Measurements from ENCODE around the gene PDSS2. TPM values are rescaled to one million over a fixed set of nuclear protein-coding genes. Genes with fewer than 3 reads are reported as not detected.

Gene PDSS2
- polyA plus RNA-seq, 1 of the 3 experiments (the other 2 are of a cell fraction) = 5.6 TPM

- H3K27ac ChIP-seq (ENCODE audit: low read depth in 2 of 2, low read length in 1 of 2) = no peak overlapping the region
- no peaks in the 10 kb centered on the region for H3K9me2 ChIP-seq
- no peak for DNase-seq
- H4K20me1 ChIP-seq (ENCODE audit: insufficient read depth) = no peaks in the 10 kb centered on the region
- H3F3A ChIP-seq (replicated peaks; ENCODE audit: insufficient read depth) = peaks cover 13% of the 10 kb centered on the region
- CTCF ChIA-PET = no interaction called here
- H3K9me3 ChIP-seq = no peaks in the 10 kb centered on the region
- no peak overlapping the region for H3K4me2 ChIP-seq
- peaks cover 2 to 8% of the 10 kb centered on the region in 2 experiments; a peak in 3 of 4 replicates for H3K4me1 ChIP-seq (ENCODE audit: control insufficient read depth in 1 of 2, insufficient read depth in 2 of 2, low read depth in 1 of 2, low read length in 1 of 2)
- H3K79me2 ChIP-seq (ENCODE audit: insufficient read depth) = peaks cover 7% of the 10 kb centered on the region; the same call in 1 of the 2 replicates
- no peak overlapping the region for H2AFZ ChIP-seq (ENCODE audit: low read depth)
- POLR2A ChIA-PET = no interaction called here
- no peak overlapping the region for H3K4me3 ChIP-seq (ENCODE audit: low read depth in 2 of 2, low read length in 1 of 2)
- H3K9ac ChIP-seq = no peak overlapping the region
- TF ChIP-seq IRF3 (IDR thresholded peaks at IDR 0.05; ENCODE audit: low read depth, low read length) (no peak), GABPA (IDR thresholded peaks at IDR 0.05; ENCODE audit: low read depth) (no peak), MXI1 (IDR thresholded peaks at IDR 0.05; ENCODE audit: low read depth, low read length) (no peak), YY1 (IDR thresholded peaks at IDR 0.05; ENCODE audit: low read depth) (no peak), TEAD4 (IDR thresholded peaks at IDR 0.05; ENCODE audit: borderline replicate concordance, insufficient read depth) (no peak), MAX (IDR thresholded peaks at IDR 0.05; ENCODE audit: low read depth) (no peak), FOXJ3 (CRISPR knock-in tag; IDR thresholded peaks at IDR 0.05) (no peak), POLR2AphosphoS5 (IDR thresholded peaks at IDR 0.05; ENCODE audit: low read depth, low read length) (no peak), SMC3 (IDR thresholded peaks at IDR 0.05; ENCODE audit: low read depth, low read length) (no peak), MEF2A (IDR thresholded peaks at IDR 0.05; ENCODE audit: borderline replicate concordance, low read depth) (no peak), JUND (IDR thresholded peaks at IDR 0.05) (no peak), RFX5 (IDR thresholded peaks at IDR 0.05; ENCODE audit: low read length) (no peak)
- TF ChIP-seq, protein P1, sequence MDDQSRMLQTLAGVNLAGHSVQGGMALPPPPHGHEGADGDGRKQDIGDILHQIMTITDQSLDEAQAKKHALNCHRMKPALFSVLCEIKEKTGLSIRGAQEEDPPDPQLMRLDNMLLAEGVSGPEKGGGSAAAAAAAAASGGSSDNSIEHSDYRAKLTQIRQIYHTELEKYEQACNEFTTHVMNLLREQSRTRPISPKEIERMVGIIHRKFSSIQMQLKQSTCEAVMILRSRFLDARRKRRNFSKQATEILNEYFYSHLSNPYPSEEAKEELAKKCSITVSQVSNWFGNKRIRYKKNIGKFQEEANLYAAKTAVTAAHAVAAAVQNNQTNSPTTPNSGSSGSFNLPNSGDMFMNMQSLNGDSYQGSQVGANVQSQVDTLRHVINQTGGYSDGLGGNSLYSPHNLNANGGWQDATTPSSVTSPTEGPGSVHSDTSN (IDR thresholded peaks at IDR 0.05) = no peak
- TF ChIP-seq, protein P2, sequence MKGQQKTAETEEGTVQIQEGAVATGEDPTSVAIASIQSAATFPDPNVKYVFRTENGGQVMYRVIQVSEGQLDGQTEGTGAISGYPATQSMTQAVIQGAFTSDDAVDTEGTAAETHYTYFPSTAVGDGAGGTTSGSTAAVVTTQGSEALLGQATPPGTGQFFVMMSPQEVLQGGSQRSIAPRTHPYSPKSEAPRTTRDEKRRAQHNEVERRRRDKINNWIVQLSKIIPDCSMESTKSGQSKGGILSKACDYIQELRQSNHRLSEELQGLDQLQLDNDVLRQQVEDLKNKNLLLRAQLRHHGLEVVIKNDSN (IDR thresholded peaks at IDR 0.05; ENCODE audit: borderline replicate concordance, low read depth) = no peak
- H3K36me3 ChIP-seq (replicated peaks in 1 of 2; ENCODE audit: control insufficient read depth in 1 of 2, insufficient read depth in 2 of 2, low read length in 1 of 2) = no peaks in the 10 kb centered on the region
- H3K27me3 ChIP-seq (ENCODE audit: insufficient read depth) = no peaks in the 10 kb centered on the region
Measured at GRCh38 chr6:107315114-107315513, 144.2 kb downstream of the PDSS2 start.

DNA sequence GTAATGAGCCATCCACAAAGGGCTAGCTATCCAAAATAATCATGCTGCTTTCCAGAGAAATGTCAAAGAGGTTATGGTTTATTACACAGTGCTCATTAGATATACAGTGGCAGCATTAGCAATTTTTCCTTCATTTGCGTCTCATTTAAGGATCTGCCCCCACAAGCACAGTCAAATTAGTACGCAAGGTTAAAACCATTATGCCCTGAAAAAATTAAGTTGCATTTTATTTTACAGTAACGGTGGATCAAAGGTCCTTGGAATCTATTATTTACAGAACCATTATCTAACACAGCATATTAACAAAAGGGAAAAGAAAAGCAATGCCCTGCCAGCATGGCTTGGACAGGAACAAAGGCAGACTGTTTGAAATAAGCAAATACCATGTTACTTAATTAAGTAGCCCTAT lies 144.8 kb downstream of the PDSS2 start:
- H3K4me3 ChIP-seq (ENCODE audit: low read depth in 2 of 2, low read length in 1 of 2) = no peak overlapping the region
- no peaks in the 10 kb centered on the region for H3K36me3 ChIP-seq (replicated peaks in 1 of 2; ENCODE audit: control insufficient read depth in 1 of 2, insufficient read depth in 2 of 2, low read length in 1 of 2)
- no peak overlapping the region for H3K27ac ChIP-seq (ENCODE audit: low read depth in 2 of 2, low read length in 1 of 2)
- no peak for DNase-seq
- H3K4me2 ChIP-seq = no peak overlapping the region
- H3K27me3 ChIP-seq (ENCODE audit: insufficient read depth) = no peaks in the 10 kb centered on the region
- peaks cover 7% of the 10 kb centered on the region for H3F3A ChIP-seq (replicated peaks; ENCODE audit: insufficient read depth)
- H3K79me2 ChIP-seq (ENCODE audit: insufficient read depth) = peaks cover 7% of the 10 kb centered on the region; the same call in 1 of the 2 replicates
- H3K9me2 ChIP-seq = no peaks in the 10 kb centered on the region
- H2AFZ ChIP-seq (ENCODE audit: low read depth) = no peak overlapping the region
- ChIA-PET CTCF (no interaction called here), POLR2A (no interaction called here)
- no peak overlapping the region for H3K9ac ChIP-seq
- H3K9me3 ChIP-seq = no peaks in the 10 kb centered on the region
- 89% methylated on average over 3 of the region's 3 CpGs for WGBS (ENCODE audit: low lambda C conversion rate)
- no peaks in the 10 kb centered on the region for H4K20me1 ChIP-seq (ENCODE audit: insufficient read depth)
- H3K4me1 ChIP-seq (ENCODE audit: control insufficient read depth in 1 of 2, insufficient read depth in 2 of 2, low read depth in 1 of 2, low read length in 1 of 2) = peaks cover 2 to 4% of the 10 kb centered on the region in 2 experiments; a peak in 3 of 4 replicates
- TF ChIP-seq RAD21 (IDR thresholded peaks at IDR 0.05; ENCODE audit: low read length) (no peak), TEAD4 (IDR thresholded peaks at IDR 0.05; ENCODE audit: borderline replicate concordance, insufficient read depth) (no peak), FOXJ3 (CRISPR knock-in tag; IDR thresholded peaks at IDR 0.05) (no peak), MXI1 (IDR thresholded peaks at IDR 0.05; ENCODE audit: low read depth, low read length) (no peak), SMC3 (IDR thresholded peaks at IDR 0.05; ENCODE audit: low read depth, low read length) (no peak), YY1 (IDR thresholded peaks at IDR 0.05; ENCODE audit: low read depth) (no peak), EP300 (IDR thresholded peaks at IDR 0.05; ENCODE audit: borderline replicate concordance in 1 of 2, low read depth in 1 of 2, low read length in 1 of 2) (no peak), TCF12 (IDR thresholded peaks at IDR 0.05) (no peak), REST (IDR thresholded peaks at IDR 0.05; ENCODE audit: low read depth, low read length) (no peak), ELF1 (IDR thresholded peaks at IDR 0.05) (no peak), USF2 (IDR thresholded peaks at IDR 0.05; ENCODE audit: borderline replicate concordance, low read depth, low read length) (no peak), RCOR1 (IDR thresholded peaks at IDR 0.05; ENCODE audit: low read length) (no peak)
